ENCODE data around the gene XPNPEP1.

XPNPEP1 gene

DNA sequence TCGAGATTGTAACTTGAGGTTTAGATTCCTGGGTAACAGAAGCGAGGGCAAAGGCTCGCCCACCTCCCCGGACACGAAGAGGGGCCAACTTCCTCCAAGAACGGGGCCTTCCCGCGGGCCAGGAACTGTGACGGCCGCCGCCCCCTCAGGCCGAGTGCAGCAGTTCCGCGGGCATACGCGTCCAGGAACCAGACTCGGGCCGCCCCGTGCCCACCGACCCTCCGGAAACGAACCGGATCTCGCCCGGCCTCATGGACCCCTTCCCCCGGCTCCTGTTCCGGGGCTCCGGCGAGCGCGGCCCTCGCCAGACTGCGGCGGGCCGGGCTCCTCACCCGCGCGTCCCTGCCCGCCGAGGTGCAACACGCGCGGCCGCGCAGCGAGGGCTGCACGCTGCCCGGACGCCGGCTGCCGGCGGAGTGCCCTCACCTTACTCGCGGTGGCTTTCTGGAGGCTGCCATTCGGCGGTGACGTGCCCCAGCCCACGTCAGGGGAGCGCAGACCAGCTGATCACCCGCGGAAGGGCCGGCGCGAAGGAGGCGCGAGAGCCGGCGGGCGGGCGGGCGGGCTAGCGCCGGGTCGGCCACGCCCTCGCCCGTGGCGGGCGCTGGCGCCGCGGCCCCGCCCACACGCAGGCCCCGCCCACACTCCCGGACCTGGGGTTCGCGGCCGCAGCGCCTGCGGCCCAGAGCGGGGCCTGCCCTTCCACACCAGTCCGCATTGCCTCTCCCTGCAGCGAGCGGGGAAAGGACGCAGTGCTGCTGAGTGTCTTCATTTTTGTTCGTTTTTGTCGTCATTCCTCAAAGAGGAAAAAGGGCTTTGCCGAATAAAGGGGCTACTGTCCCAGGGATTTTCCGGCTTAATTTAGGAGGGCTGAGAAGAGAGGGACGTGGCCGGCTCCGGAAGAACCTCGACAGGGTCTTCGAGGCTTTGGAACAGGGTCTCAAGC is at the start of gene XPNPEP1:
TSS of gene XPNPEP1 (minus strand) at position 536 of the 946 bp plus-strand sequence. CDS start at position 458, 78 bp downstream.
- DNase-seq = peak; percentile 26

DNA sequence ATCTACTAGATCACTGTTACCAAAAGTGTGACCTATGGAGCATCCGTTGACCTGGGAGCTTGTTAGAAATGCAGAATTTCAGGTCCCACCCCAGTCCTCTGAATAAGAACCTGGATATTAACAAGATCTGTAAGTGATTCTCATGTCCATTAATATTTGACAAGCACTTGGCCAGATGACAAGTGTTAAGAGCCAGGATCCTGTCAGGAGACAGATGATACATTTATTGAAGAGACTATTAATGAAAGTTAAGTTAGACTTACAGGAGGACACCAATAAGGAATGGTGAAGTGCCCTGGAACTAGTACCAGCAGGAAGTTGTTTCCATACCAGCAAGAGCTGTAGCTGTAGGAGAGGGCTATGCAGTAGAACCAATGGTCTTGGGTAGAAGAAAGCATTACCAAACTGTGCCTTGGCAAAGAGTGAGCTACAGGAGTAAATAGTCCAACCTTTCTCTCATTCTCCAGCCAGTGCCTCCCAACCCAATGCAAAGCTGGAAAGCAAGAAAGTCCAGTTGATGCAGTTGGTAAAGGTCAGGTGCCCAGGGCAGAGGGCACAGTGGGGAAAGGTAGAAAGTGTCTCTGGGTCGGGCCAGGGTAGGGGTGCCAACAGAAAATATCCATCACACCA is 49.2 kb upstream of the XPNPEP1 start:
- no peak for DNase-seq

DNA sequence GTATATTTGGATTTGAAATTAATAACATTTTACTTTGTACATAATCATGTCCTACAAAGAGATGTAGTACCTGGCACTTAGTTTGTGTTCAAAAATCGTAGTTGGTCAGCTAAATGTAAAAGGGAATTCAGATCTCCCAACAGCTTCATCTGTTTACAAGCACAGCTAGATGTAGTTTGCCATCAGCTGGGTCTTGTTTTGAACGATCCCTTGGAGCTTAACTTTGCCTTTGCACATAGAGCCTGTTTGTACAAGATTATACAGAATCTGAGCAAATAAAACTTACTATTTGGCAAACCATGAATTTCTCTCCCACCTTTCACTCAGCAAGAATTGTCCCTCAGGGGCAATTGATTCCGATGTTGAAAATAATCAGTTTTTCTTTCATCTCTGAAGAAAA is 48.3 kb upstream of the XPNPEP1 start:
- DNase-seq = no peak

DNA sequence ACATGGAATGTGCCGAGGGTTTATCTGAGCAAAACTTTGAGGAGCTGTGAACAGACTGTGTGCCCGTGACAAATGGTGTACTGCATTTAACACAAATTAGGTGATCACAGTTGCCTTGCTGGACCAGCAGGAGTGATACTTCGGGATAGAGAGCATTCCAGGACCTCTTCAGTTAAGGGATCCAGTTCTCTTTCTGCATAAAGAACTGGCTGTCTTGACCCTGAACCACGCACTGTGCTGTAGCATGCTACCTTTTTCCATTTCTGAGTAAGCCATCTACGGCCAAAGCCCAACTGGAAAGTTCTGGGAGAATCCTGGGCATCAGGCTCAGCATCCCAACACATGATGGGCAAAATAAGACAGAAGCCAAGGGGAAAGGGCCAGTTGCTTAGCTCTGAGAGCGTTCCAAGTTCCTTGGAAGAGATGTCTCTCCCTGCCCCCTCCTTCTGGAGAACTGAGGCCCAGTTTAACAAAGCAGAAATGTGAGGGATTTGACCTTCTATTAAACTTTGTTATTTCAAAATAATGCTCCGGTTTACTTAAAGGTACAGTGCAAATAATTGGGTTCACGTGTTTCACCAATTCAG is 46.5 kb upstream of the XPNPEP1 start:
- no peak for DNase-seq

DNA sequence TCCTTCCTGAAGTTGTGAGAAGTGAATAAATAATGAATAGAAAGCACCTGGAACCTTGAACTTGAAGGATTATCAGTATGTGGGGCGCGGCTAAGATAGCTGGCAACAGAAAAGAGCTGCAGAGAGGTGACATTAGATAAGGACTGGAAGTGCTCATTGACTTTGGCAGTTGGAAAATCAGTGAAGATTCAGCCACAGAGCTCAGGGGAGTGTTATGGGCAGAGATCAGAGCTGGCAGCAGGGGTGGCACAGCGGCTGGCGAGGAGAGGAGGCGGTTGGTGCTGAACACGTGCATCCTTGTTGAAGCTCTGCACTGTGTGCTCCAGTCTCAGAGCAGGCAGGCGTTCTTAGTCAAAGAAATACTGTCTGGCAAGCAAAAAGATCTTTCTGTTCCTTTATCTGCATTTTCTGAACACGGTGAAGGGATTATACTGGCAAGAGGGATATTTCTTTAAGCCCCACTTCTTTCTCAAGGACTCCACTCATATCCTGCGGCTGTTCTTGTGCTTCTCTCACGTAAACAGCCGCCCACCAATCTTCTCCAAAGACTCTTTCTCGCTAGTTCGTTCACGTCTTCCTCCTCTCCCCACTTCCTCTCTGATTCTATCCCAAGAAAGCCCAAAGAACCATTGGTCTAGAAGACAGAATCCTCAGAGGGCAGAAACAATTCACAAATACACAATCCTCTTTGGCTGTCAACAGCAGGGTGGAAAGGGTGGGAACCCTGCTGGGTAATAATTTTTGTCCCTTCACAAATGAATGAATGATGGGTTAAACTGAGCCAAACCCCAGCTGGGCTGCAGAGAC is 45.8 kb upstream of the XPNPEP1 start:
- no peak for DNase-seq

DNA sequence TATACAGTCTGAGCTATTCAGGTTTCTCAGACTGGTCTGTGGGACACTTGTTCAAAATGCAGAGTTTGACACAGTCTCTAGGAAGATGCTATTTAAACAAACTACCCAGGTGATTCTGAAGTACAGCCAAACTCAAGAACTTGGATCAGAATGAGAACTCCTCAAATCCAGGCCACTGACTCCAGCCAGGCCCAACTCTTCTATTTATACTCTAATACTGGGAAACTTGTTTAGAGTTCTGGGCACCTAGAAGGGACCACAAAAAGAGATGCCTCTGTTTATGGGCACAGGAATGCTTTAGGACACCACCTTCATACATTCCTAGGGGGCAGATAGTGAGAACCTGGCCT is 44.4 kb upstream of the XPNPEP1 start:
- no peak for DNase-seq

DNA sequence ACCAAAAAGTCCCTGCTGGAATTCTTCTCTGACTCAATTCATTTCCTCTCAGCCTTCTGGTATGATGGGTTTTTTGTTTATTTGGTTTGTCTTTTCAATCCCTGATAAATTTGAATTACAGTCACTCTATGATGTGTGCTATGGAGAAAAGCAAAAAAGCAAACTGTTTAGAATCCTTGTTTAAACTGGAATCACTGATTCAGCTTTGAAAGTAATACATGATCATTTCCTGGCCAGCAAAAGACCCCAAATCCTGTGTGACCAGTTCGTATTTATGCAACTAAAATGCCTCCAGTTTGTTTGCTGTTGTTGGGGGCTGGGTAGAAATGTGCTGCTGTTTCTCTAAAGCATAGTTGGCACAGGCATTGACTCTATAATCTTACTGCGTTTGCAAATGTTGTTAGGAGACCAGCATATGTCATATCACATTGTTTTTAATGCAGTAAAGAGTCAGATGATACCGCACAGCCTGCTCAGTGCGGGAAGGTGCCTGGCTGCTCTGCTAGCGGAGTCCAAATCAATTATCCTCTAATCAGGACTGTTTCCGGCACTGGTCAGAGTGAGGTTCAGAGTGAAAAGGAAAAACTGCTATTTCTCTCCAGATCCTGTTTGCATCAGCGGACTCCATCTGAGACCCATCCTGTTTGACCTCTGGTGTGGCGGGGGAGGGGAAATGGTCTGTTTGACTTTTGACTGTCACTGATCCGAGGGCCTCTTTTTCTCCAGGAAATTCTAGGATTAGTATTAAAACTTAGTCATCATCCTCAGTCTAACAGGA is 43.8 kb upstream of the XPNPEP1 start:
- DNase-seq = peak; percentile 70

DNA sequence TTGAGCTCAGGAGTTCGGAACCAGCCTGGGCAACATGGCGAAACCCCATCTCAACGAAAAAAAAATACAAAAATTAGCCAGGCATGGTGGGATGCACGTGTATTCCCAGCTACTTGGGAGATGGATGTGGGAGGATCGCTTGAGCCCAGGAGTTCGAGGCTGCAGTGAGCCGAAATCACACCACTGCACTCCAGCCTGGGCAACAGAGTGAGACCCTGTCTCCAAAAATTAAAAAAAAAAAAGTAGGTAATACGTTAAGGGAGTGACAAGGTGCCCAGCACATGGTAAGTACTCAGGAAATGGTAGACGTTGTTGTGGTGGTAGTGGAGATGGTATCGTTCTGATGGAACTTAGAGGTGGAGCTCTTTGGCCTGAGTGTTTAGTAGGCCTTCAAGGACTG is 41.0 kb upstream of the XPNPEP1 start:
- no peak for DNase-seq

DNA sequence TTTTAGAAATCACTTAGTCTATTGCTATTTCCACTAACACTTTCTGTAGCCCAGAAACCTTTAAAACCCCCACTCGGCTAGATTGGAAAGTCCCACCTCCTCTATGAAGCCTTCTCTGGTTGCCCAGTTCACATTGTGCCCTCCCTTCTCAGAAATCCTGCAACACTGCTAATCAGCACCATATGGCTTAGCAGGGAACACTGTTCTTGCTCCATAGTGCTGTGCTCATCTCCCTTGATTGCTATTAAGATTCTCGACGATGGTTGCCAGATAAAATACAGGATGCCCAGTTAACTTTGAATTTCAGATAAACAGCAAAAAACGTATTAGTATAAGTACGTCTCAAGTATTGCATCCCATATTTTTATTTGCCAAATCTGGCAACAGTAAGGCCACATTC is 40.1 kb upstream of the XPNPEP1 start:
- DNase-seq = peak; percentile 66

DNA sequence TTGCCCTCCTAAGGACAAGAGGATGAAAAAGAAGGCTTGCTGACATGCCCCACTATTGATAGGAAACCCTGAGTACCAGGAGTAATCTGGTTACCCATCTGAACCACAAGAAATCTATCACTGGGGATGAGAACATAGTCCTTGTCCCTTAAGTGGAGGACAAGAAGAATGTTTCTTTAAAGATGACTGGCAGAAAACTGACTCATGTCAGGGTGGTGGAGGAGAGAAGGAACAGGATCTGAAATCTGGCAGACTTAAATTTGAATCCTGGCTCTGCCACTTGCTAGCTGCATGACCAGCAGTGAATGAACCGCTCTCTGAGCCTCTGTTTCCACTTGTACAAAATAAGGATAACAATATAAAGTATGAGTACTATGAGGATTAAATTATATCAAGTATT is 38.9 kb upstream of the XPNPEP1 start:
- DNase-seq = no peak

DNA sequence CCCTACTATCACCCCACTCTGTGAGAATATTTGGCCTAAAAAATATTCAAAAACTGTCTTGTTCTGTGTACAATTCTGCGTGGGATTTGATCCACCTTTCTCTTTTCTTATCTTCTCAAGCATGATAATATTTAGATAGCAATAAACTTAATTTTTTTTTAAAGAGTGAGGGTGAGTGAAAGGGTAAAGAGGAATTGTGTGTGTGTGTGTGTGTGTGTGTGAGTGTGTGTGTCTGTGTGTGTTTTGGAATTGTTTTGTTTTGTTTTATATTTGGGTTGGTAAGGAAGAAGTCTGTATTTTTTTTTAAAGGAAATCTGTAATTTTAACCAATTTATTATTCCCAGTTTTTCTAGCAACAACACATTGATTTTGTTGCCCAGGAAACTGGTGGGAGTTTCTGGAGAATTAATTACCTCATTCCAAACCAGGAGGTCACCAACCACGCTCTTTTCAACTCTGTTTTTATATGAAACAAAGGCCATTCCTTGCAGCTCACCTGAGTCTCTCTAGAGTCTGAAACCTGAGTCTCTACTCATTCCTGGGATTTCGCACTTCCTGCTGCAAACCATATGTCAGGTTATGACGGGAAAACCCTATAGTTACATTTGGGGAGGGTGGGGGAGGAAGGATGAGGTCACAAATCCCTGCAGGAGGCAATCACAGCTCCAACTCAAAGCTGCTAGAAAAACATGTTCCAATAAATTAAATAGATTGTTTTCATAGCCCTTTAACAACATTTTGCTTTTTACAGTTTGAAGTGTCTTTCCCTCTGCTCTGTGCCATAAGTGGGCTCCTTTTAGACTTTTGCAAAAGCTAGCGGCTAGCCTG is 38.1 kb upstream of the XPNPEP1 start:
- DNase-seq = peak; percentile 14

DNA sequence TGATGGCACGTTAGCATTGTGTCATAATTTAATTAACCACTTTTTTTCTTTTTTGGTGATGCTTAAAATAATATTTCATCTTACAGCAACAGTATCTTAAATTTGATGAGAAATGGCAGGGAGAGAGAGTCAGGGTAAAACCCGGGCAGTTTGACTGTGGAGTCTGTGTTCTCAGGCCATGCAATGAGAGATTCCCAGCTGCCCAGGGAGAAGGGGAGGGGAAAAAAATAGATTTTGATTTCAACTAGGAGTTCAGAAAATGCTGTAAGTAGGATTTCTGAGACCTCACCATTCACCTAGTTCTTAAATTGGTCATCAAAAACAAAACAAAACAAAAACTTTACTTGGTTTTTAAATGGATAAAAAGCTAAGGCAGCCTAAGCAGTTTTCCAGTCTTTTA is 37.4 kb upstream of the XPNPEP1 start:
- no peak for DNase-seq

DNA sequence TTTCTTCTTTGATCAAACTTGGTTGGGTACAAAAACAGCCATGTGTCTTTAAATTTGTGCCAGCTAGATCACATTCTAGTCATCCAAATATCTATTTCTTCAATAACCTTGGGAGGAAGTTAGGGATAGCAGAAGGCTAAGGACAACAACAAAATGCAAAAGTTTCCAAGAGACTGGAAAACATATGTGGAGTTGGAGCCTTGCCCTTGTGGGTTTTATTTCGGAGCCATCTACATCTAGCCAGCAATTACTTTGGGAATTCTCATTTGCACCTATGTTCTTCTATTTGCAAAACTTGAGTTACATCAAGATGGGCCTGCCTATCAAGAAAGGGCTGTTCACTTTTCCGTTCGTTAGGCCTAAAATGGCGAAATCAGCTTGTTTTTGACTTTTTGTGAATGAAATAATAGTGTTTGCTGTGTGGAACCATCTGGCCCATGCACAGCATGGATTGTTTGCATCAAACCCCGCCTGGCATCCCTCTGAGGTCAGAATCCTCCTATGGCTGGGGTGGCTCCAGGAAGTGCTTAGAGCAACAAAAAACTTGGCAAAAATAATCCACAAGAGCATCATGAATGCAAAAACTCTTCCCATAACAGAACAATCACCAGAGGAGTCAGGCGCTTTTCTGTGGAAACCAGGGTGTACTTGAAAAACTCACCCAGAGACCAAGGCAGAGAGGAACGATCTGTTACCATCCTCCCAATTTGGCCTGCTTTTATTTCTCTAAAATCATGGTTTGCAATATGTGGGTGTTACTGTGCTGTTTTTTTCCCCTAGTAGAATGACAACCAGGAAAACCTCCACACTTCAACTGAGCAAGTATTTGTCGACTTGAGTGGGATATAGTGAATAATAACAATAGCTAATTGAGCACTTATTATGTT is 36.2 kb upstream of the XPNPEP1 start:
- DNase-seq = peak; percentile 73

DNA sequence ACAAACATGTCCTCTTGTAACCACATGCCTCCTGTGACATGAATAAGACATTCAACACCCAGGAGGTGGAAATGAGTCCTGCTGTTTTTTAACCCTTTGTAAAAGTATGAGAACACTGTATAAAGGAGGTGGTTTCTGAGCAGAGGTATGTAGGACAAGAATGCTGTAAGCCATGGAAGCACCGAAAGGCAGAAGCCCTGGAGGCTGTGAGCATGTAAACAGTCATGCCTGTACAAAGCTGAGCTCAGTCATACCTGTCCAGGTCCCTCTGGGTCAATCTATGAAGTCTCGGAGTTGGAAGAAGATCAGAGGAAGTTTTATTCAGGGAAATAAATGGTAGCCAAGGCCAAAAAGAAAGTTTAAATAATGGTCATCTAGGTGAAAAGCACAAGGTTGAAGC is 34.7 kb upstream of the XPNPEP1 start:
- DNase-seq = no peak

DNA sequence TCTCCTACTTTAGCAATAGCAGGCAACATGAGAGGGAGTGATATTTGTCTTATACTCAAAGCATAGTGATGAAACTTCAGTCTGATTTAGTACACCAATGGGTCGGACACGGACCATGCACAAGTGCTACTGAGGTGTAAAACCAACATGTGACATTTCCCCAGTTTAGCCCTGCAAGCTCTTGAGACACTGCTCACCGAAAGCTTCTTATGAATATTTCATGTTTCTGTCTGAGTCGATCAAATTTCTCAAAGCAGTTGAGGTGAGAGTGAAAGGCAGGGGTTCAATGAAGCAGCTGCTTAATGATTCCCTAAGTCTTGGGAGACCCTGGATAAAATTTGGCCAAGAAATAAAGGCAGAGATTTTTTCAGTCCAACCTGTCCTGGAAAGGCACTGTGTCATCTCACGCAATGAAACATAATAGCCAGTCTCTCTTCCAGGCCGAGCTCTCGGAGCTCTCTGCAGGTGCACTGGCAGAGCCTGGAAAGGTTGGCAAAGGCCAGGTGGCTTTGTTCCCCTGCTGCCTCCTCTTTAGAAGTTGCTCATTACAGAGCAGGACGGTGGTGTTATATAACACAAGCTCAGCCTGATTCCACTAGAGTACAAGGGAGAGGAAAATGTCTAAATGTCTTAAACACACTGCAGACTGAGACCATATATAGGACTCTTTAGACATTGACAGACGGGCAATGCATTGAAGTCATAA is 33.9 kb upstream of the XPNPEP1 start:
- DNase-seq = no peak

DNA sequence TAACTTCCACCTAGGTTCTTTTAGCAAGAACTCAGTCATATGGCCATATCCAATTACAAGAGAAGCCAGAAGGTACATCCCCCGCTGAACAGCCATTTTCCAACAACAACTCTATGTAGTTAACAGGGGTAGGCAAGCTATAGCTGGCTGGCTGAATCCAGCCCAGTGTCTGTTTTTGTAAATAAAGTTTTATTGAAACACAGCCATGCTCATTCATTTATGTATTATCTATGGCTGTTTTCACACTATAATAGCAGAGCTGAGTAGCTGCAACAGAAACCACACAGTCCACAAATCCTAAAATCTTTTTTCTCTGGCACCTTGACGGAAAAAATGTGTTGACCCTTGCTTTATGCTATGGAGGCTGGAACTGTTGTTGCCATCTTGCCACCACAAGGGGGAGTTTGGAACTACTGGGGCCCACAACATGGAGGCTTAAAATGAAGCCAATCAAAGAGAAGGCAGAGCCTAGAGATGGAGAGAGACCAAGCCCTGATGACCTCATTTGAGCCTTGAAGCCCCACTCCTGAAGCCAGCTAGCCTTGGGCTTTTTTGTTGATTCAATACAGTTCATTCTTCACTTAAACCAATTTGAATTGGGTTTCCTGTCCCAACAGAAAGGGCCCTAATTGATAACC is 33.3 kb upstream of the XPNPEP1 start:
- DNase-seq = no peak

DNA sequence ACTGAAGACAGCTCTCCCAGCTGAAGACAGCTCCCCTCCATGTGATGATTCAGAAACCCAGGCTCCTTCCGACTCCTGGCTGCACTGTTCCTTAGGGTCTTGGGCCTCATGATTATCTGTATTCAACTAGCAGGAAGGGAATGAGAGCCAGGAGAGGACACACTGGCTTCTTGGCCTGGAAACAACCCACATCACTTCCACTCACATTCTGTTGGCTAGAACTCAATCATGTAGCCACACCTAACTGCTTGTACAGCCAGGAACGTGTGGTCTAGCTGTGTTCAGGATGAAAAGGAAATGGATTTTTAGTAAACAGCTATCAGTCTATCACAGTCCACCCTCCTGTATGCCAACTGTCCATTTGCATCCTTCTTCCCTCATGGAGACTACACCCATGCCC is 30.5 kb upstream of the XPNPEP1 start:
- DNase-seq = no peak

DNA sequence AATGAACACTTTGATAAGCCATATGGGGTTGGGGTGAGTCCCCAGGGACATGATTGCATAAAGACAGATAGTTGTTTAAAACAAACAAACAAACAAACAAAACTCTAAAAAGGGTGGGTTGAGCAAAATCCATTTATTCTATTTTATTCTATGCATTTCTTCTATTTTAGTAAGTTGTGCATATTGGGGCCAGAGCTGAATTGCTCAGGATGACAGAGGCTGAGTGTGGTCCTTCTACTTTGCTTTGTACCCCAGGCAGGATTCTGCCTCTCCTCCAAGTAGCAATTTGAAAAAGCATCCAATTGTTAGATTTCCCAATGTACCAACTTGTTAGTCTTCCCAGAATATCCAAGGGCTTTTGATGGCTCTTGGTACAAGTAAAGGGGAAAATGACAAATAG is 29.2 kb upstream of the XPNPEP1 start:
- no peak for DNase-seq

Data from NCI-H1694 treated with DMSO at 0.1 percent for 48 hours (cell line).